GM19463 (cell line): ENCODE data around the gene CHD5.

Experiments used
- ATAC-seq: cut with Tn5 transposase; IDR thresholded peaks from one replicate; pipeline ENCODE4 v1.9.1; 2021; ENCODE audit warnings: mild to moderate bottlenecking, moderate library complexity; ENCODE audit not compliant: unreplicated experiment

CHD5 gene

DNA sequence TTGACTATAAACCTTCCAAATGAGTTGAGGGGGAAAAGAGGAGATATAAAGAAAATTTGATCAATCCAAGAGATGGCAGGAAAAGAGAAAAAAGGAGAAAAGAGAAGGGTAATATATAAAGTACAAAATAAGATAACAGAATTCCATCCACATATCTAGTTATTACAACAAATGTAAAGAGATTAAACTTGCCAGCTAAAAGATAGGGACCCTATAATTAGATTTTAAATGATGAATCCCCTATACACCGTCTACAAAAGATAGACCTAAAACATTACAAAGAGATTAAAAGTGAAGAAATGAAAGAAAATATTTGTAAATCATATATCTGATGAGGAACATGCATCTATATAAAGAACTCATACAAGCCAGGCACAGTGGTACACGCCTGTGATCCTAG lies 63.1 kb downstream of the CHD5 start:
- no peak for ATAC-seq

DNA sequence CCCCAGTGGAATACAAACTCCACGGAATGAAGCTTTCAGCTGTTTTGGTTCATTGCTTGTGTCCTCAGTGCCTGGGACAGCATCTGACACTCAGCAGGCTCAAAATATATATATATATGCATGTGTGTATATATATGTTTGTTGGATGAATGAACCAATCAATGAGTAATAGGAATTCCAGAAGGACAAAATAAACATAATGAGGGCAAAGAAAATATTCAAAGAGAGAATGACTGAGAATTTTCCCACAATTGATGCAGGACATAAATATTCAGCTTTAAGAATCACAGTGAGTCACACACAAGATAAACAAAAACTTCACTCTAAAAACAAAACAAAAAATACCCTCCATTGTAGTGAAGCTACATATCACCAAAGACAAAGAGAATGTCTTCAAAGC lies 64.0 kb downstream of the CHD5 start:
- no peak for ATAC-seq

DNA sequence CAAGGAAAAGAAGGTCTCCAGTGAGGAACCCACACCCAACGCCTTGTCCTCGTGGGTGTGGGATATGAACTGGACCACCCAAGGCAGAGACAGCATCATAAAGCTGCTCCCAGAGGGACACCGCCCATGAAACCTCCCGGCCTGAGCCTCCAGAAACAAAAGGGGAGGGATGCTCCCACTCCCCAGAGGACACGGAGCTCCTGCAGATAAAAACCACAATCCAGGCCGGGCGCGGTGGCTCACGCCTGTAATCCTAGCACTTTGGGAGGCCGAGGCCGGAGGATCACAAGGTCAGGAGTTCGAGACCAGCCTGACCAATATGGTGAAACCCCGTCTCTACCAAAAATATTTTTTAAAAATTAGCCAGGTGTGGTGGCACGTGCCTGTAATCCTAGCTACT lies 66.4 kb downstream of the CHD5 start:
- ATAC-seq: no peak

DNA sequence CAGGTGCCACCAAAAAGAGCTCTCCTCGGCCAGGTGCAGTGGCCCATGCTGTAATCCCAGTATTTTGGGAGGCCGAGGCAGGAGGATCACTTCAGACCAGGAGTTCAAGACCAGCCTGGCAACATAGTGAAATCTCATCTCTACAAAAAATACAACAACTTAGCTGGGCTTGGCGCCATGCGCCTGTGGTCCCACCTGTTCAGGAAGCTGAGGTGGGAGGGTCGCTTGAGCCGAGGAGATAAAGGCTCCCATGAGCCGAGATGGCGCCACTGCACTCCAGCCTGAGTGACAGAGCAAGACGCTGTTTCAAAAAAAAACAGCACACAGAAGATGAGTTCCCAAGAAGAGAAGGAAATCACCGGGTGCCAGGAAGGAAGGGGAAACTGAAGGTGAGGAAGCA lies 67.0 kb downstream of the CHD5 start:
- ATAC-seq: no peak

DNA sequence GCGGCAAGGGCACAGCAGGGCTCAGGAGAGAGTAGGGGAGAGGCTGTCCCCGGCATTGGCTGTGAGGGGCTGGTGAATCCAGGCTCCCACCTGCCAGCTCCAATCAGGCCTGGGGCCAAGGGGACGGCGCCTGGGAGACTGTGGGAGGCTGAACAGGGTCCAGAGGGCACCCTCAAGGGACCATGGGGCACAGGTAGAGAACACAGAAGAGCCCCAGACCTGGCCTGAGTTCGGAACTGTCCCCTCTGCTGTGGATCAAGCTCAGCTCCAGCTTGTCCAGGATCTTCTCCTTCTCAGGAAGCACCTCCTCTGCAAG lies 67.5 kb downstream of the CHD5 start:
- ATAC-seq: no peak

DNA sequence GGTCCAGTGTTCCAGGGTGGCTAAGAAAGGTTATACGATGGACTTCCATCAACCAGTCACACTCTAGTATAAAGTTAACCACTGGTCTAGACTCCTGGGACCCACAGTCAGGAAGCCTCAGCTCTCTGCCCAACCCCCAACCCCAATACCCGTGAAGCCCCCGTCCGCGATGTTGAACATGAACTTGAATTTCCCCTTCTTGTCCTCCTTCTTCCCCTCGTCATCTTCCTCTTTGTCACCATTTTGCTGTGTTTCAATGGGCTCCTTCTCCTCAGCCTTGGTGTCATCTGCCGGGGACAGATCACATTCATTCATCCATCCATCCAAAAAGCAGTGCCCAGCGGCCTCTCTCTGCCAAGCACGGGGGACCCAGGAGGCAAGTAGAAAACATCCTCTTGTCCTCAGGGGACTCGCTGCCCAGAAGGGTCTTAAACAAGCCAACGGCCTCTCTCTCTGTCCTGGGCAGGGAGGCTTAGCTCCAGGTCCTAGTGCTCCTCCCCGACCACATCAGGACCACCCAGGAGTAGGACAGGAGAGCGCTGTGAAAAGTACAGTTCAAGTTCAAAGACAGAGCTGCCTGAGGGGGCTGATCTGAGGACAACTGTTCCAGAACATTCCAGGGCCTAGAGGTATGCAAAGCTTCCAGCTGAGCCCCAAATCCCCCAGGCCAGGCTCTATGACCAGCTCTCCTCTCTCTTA lies 68.0 kb downstream of the CHD5 start:
- ATAC-seq: no peak

DNA sequence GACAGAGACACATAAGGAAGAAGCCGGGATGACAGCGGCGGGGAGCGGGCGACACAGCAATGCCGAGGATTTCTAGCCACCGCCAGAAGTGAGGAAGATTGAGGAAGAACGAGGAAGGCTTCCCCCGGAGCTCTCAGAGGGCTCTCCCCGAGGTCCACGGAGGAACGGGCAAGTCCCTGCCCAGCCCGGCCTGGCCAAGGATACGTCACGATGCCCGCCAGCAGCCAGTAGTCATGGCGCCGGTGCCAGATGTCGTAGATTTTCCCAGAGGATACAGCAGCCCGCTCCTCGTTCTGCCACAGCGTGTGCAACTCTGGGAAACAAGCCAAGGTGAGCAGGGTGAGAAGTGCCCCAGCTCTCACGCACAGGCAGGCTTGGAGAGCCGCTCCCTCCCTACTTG lies 68.5 kb downstream of the CHD5 start:
- ATAC-seq: no peak

DNA sequence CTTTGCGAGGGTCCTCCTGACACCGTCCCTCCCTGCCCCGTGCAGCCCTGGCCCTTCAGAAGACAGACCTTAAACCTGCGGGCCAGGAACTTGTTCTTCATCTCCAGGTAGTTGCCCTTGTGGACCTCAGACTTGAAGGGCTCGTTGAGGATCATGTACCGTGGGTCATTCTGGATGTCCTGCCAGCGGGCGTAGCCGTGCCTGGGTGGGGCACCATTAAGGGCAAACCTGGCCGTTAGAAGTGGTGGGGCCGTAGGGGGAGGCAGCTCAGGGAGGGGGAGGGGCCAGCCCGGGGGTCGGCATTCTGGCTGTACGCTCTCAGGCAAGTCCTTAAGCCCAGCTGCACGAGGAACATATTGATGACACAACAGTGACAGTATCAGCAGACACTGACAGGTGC lies 69.8 kb downstream of the CHD5 start:
- no peak for ATAC-seq

DNA sequence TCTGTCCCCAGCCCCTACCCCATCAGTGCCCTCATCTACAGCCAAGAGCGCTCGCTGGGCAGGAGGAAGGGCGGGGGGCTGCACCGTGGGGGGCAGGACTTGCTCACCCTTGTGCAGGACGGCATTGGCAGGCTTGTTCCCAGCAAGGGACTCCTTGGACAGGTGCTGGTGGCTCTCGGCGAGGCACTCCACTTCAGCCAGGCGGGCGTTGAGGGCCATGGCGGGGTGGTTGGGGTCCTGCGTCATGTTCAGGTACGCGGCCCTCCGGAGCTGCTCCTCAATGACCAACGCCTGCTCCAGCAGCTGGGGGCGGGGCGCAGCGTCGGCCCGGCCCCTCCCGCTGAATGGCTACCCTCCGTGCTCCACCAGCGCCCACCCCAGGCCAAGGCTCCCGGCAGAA lies 70.4 kb downstream of the CHD5 start:
- no peak for ATAC-seq

DNA sequence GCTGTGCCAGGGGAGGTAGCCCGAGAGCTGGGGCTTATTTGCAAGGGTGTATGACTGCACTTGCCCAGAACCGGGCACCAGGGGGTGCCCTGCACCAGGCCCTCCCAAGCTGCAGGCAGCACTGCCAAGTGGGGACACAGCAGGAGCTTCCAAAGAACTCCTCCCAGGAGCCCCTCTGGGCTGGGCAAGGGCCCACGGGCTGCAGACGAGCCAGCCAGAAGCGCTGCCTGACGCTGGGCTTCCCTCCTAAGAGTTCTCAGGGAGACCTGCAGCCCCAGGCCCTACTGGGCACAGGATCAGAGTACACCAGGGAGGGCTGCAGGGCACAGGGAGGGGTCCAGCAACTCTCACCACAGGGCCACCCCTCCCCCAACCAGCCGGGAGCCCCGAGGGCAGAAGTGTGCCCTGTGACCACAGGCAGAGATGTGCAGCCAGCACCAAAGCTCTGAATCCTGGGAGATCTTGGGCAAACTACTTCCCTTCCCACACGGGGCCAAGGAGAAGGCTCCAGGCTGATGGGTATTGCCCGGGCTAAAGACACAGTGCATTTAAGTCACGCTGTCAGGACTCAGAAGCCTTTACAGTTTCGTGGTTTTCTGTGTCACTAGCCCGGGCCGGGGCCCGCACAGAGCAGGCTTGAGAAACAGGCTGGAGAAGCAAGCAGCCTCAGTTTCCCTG lies 71.0 kb downstream of the CHD5 start:
- ATAC-seq: no peak

DNA sequence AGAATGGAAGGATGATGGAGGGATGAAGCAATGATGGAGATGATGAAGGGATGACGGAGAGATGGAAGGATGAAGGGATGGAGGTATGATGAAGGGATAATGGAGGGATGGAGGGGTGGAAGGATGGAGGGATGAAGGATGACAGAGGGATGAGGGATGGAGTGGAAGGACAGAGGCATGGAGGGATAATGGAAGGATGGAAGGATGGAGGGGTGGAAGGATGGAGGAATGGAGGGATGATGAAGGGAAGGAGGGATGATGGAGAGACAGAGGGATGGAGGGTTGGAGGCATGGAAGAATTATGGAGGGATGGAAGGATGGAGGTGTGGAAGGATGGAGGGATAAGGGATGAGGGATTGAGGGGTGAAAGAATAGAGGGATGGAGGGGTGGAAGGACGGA lies 71.6 kb downstream of the CHD5 start:
- ATAC-seq: no peak

DNA sequence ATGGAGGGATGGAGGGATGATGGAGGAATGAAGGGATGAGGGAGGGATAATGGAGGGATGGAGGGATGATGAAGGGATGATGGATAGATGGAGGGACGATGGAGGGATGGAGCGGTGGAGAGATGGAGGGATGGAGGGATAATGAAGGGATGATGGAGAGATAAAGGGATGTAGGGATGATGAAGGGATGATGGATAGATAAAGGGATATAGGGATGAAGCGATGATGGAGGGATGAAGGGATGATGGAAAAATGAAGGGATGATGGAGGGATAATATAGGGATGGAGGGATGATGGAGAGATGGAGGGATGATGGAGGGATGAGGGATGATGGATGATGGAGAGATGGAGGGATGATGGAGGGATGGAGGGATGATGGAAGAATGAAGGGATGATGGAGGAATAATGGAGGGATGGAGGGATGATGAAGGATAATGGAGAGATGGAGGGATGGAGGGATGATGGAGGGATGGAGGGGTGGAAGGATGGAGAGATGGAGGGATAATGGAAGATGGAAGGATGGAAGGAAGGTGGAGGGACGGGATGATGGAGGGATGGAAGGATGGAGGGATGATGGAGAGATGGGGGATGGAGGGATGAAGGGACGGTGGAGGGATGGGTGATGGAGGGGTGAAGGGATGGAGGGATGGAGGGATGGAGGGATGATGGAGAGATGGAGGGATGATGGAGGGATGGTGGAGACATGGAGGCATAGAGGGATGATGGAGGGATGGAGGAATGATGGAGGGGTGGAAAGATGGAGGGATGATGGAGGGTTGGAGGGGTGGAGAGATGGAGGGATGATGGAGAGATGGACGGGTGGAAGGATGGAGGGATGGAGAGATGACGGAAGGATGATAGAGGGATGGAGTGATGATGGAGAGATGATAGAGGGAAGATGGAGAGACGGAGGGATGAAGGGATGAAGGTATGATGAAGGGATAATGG lies 72.4 kb downstream of the CHD5 start:
- ATAC-seq: no peak

DNA sequence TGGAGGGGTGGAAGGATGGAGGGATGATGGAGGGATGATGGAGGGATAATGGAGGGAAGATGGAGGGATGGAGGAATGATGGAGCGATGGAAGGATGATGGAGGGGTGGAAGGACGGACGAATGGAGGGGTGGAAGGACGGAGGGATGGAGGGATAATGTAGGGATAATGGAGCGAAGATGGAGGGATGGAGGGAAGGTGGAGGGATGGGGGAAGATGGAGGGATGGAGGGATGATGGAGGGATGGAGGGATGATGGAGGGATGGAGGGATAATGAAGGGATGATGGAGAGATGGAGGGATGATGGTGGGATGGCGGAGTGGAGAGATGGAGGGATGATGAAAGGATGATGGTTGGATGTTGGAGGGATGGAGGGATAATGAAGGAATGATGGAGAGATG lies 73.1 kb downstream of the CHD5 start:
- ATAC-seq: no peak

DNA sequence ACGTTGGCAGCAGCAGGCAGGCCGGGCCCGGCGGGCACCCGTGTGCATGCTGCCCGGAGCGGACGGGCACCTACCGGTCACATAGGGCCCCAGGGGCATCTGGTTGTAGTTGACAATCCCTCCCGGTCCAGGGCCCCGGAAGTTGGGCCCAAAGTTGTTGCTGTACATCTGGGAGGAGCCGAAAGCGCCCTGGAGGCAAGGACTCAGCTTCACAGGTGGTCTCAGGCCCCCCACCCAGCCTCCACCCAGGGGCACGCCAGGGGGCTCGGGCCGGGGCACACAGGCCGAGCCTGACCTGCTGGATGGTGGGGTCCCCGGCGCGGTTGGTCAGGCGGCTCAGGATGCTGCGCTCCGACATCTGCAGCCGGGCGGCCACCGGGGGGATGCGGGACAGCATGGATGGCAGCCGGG lies 73.8 kb downstream of the CHD5 start:
- no peak for ATAC-seq

DNA sequence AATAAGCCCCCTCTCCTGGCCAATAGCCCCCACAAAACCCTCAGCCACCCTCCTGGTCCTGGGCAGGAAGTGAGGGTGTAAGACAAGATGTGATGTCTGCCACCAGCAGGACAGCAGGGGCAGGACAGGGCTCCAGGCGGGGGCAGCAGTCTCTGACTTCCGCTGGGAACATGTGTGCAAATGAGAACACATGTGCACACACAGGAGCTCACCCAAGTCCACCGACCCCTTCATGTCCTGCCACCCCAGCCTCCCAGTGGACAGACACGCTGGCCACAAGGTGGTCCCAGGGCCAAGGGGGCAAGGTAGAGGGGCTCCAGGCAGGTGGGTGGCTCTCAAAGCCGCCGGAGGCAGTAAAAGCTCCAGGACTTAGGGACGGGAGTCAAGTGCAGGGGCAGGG lies 74.4 kb downstream of the CHD5 start:
- ATAC-seq: no peak

DNA sequence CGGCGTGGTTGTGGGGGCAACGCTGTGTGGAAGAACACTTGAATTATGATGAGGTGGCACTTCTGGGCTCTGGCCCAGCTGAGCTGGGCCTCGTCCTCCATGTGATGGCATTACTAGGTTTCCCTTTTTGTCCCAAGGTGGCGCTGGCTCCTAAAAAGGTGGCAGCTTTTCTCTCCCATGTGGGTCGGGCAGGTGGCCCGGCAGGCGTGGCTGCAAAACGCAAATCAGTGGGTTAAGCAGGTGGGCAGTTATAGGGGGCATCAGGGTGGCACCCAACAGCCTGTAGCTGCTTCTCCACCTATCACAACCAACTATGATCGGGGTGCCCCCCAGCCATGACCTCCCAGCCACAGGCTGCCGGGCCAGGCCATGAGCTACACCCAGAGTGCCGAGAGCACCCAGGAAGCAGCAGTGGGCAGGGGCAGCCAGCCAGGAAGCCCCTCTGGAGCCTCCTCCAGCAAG lies 74.9 kb downstream of the CHD5 start:
- no peak for ATAC-seq

DNA sequence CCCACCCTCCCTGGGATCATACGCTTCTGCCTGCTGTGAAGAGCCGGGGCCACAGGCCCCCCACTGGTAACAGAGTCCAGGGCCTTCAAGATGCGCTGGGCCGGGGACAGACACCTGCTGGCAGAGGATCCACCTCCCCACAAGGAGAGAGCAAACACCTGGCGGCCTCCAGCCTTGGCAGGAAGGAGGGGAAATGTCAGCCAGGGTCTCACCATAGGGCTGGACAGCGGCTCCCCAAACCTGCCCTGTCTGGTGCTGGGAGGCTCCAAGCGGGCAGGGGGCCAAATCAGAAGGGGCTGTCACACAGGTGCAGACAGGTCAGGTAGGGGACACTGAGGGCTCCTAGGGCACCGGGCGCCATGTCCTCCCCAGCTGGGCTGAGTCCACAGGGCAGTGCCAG lies 75.5 kb downstream of the CHD5 start:
- no peak for ATAC-seq

DNA sequence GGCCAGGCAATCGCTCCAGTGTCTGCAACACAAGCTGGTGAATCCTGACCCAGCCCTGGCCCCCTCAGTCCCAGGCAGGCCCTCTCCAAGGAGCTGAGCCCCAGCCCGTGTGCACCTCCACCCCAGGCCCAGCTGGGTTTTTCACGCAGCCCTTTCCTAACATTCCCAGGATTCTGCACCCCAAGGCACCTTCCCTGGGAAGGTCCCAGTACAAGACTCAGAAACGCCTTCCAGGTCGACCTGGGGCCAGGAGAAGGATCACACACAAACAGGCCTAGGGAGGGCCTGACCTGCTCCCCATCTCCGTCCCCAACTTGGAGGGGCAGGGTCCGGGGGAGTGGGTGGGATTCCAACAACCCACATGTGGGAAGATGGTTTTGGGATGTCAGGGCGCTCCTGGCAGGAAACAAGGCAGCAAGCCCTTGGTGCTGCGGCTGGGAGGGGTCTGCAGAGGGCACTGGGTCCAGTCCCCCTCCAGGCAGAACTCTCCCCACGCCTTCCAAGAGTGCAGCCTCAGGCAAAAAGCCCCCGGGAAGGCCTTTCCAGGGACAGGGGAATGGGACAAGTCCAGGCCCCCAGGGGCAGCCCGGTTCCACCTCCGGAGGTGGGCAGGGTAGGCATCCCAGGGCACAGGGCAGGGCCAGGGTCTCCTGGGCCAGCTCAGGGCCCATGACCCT lies 76.1 kb downstream of the CHD5 start:
- no peak for ATAC-seq

DNA sequence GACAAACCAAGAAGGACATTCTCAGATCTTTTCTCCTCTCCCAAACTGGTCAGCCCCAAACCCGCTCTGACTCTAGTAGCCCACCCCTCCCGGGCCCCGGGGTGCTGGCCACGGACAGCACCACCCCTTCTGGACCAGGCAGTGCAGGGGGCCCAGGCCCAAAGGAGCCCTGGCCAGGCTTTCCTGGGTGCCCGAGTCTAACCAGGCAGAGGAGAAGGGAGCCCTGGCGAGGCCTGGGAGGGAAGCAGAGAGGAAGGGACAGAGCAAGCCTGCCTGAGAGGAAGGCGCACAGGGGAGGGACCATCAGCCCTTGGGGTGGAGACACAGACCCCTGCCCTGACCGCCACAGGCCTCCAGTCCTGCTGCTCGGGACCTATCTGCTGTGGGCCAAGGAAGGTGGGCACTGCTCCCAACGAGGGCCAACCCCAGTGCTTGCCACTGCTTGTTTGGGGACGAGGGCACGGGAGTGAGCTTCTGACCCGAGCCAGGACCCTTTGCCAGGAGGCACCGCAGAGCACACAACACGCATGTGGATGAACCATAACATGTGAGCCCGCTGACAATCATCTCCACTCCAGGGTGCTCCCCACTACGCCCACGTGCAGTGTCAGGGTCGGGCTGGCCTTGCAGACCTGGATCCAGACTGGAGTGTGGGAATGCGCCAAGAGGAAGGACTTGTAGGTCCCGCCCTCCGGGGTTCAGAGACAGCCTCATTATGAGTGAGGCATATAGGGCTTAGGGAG lies 76.8 kb downstream of the CHD5 start:
- no peak for ATAC-seq

DNA sequence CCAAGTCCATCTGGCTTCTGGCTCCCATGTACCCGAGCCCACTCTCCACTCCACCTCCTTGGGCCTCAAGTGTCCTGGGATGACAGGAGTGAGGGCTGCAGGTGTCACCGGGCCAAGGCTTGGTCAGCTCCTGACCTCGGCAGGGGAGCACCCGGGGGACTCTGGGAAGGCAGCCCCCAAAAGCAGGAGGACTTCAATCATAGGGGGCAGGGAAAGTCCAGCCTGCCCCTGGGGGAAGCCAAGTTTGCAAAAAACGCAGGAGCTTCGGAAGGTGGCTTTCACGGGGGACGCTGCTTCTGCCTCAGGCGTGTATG lies 77.6 kb downstream of the CHD5 start:
- ATAC-seq: no peak
